OCI-LY1 (cell line): Measurements from ENCODE around the gene SYT14.

Source experiments
- H2AFZ ChIP-seq: fragments of 200-600 bp; sonication (generic), shearing (Covaris generic); 2 replicates; pipeline ENCODE4 v1.6.0; 2014; ENCODE audit warnings: antibody characterized with exemption, mild to moderate bottlenecking, low read length
- H3F3A ChIP-seq: fragments of 200-600 bp; sonication (generic), shearing (Covaris generic); 2 replicates; pipeline ENCODE4 v1.6.0; 2014; ENCODE audit warnings: mild to moderate bottlenecking, antibody characterized with exemption, low read length, moderate library complexity; ENCODE audit not compliant: insufficient read depth
- H3K27ac ChIP-seq: fragments of 200-600 bp; sonication (generic); 2 replicates; pipeline ENCODE4 v1.5.1; 2014; ENCODE audit warnings: low read length, mixed run types, mild to moderate bottlenecking, low read depth; ENCODE audit not compliant: poor library complexity, severe bottlenecking
- H3K27me3 ChIP-seq: fragments of 200-600 bp; sonication (generic); 2 replicates; pipeline ENCODE4 v1.6.0; 2014; ENCODE audit warnings: antibody characterized with exemption, mild to moderate bottlenecking, low read length, moderate library complexity; ENCODE audit not compliant: insufficient read depth
- H3K36me3 ChIP-seq: fragments of 200-600 bp; sonication (generic); 2 replicates; pipeline ENCODE4 v1.6.1; 2014; ENCODE audit warnings: mild to moderate bottlenecking, antibody characterized with exemption, low read length, moderate library complexity, mixed read lengths; ENCODE audit not compliant: insufficient read depth
- H3K4me1 ChIP-seq: fragments of 200-600 bp; sonication (generic); 2 replicates; pipeline ENCODE4 v1.5.1; 2014; ENCODE audit warnings: mild to moderate bottlenecking, low read length, moderate library complexity; ENCODE audit not compliant: insufficient read depth, severe bottlenecking
- H3K4me2 ChIP-seq: fragments of 200-600 bp; sonication (generic), shearing (Covaris generic); 2 replicates; pipeline ENCODE4 v1.6.1; 2014; ENCODE audit warnings: low read length
- H3K4me3 ChIP-seq: fragments of 200-600 bp; sonication (generic); 2 replicates; pipeline ENCODE4 v1.5.1; 2014; ENCODE audit warnings: low read length, low read depth, mild to moderate bottlenecking, mixed read lengths; ENCODE audit not compliant: poor library complexity, severe bottlenecking
- H3K79me2 ChIP-seq: fragments of 200-600 bp; shearing (Covaris generic); 2 replicates; pipeline ENCODE4 v1.6.1; 2016; ENCODE audit warnings: mixed run types, low read length, mixed read lengths; ENCODE audit not compliant: insufficient read depth
- H3K9ac ChIP-seq: fragments of 200-600 bp; sonication (generic), shearing (Covaris generic); 2 replicates; pipeline ENCODE4 v1.6.1; 2014; ENCODE audit warnings: mild to moderate bottlenecking, low read length, mixed read lengths
- H3K9me2 ChIP-seq: fragments of 200-600 bp; sonication (generic), shearing (Covaris generic); 2 replicates; pipeline ENCODE4 v1.6.1; 2014; ENCODE audit warnings: low read depth, mild to moderate bottlenecking, low read length, mixed read lengths
- H3K9me3 ChIP-seq: fragments of 200-600 bp; shearing (Covaris generic); 2 replicates; pipeline ENCODE4 v1.6.1; 2014; ENCODE audit warnings: low read length, mixed read lengths
- H4K20me1 ChIP-seq: fragments of 200-600 bp; sonication (generic), shearing (Covaris generic); 2 replicates; pipeline ENCODE4 v1.6.0; 2016; ENCODE audit warnings: mild to moderate bottlenecking, low read length; ENCODE audit not compliant: insufficient read depth
- CTCF ChIP-seq: fragments of 200-600 bp; sonication (generic), shearing (Covaris generic); IDR thresholded peaks from 2 replicates; pipeline ENCODE4 v1.5.1; 2017; ENCODE audit warnings: mild to moderate bottlenecking, antibody characterized with exemption, low read length, moderate library complexity, mixed read lengths
- EZH2 ChIP-seq: fragments of 200-600 bp; sonication (generic), shearing (Covaris generic); IDR thresholded peaks from 2 replicates; pipeline ENCODE4 v1.8.0; 2017; ENCODE audit warnings: borderline replicate concordance, mixed run types, mild to moderate bottlenecking, antibody characterized with exemption, low read length, moderate library complexity, mixed read lengths

Gene SYT14

GRCh38 chr1:210093461-210093860 is 155.4 kb downstream of the SYT14 start:
- H4K20me1 ChIP-seq: no peaks in the 10 kb centered on the region
- no peaks in the 10 kb centered on the region for H3K9me3 ChIP-seq
- TF ChIP-seq CTCF (no peak), EZH2 (no peak)
- no peaks in the 10 kb centered on the region for H3K4me1 ChIP-seq
- H2AFZ ChIP-seq: no peak overlapping the region
- H3K4me3 ChIP-seq: no peak overlapping the region
- no peaks in the 10 kb centered on the region for H3F3A ChIP-seq
- no peaks in the 10 kb centered on the region for H3K79me2 ChIP-seq
- no peaks in the 10 kb centered on the region for H3K36me3 ChIP-seq
- H3K27me3 ChIP-seq: no peaks in the 10 kb centered on the region
- no peak overlapping the region for H3K27ac ChIP-seq
- no peak overlapping the region for H3K9ac ChIP-seq
- H3K4me2 ChIP-seq: no peak overlapping the region
- no peaks in the 10 kb centered on the region for H3K9me2 ChIP-seq

GRCh38 chr1:210098356-210098755 is 160.3 kb downstream of the SYT14 start:
- Histone ChIP-seq H3K4me2 (no peak overlapping the region), H3K9me2 (no peaks in the 10 kb centered on the region), H3K36me3 (no peaks in the 10 kb centered on the region), H3K27me3 (no peaks in the 10 kb centered on the region), H2AFZ (no peak overlapping the region), H3K79me2 (no peaks in the 10 kb centered on the region), H3K4me1 (no peaks in the 10 kb centered on the region), H3K4me3 (no peak overlapping the region), H3F3A (no peaks in the 10 kb centered on the region), H3K9ac (no peak overlapping the region), H4K20me1 (no peaks in the 10 kb centered on the region), H3K27ac (no peak overlapping the region), H3K9me3 (no peaks in the 10 kb centered on the region)
- TF ChIP-seq CTCF (no peak), EZH2 (no peak)

GRCh38 chr1:210099921-210100320 is 161.9 kb downstream of the SYT14 start:
- Histone ChIP-seq H3K36me3 (no peaks in the 10 kb centered on the region), H3K9me3 (no peaks in the 10 kb centered on the region), H3K27ac (no peak overlapping the region), H4K20me1 (no peaks in the 10 kb centered on the region), H3K9me2 (no peaks in the 10 kb centered on the region), H3K4me3 (no peak overlapping the region), H3K79me2 (no peaks in the 10 kb centered on the region), H3K4me2 (no peak overlapping the region), H3F3A (no peaks in the 10 kb centered on the region), H2AFZ (no peak overlapping the region), H3K4me1 (no peaks in the 10 kb centered on the region), H3K9ac (no peak overlapping the region), H3K27me3 (no peaks in the 10 kb centered on the region)
- TF ChIP-seq EZH2 (no peak), CTCF (no peak)
